SK-N-SH treated with all-trans-retinoic acid at 6 μM for 48 hours (cell line): Measurements from ENCODE around the gene CDX2.
"Not testable (repeated sequence)": the region's sequence is repeated elsewhere in the genome, so short reads cannot be mapped to it uniquely, and the experiment has no call there.

Source experiments
- ATAC-seq: fragments of 200-7000 bp; cut with Tn5 transposase; 3 replicates; pipeline ENCODE4 v1.9.1; 2020; ENCODE audit warnings: mild to moderate bottlenecking, moderate library complexity
- ARNTL ChIP-seq: fragments of 450-650 bp; formaldehyde crosslinking; IDR thresholded peaks from 2 replicates; pipeline ENCODE4 v1.5.0; 2020; ENCODE audit warnings: low read depth, mild to moderate bottlenecking, moderate library complexity, borderline replicate concordance
- BACH2 ChIP-seq: fragments of 250-450 bp; sonication (Bioruptor Pico); IDR thresholded peaks from 2 replicates; pipeline ENCODE4 v1.9.0; 2021; ENCODE audit warnings: mild to moderate bottlenecking, borderline replicate concordance
- CREB5 ChIP-seq: fragments of 250-450 bp; sonication (Bioruptor Pico); IDR thresholded peaks from 2 replicates; pipeline ENCODE4 v1.5.1; 2020; ENCODE audit warnings: low read depth, mild to moderate bottlenecking, moderate library complexity
- CSRNP3 ChIP-seq: fragments of 250-450 bp; sonication (Bioruptor Pico); IDR thresholded peaks from 2 replicates; pipeline ENCODE4 v1.5.1; 2021; ENCODE audit warnings: mild to moderate bottlenecking, moderate library complexity
- ESRRG ChIP-seq: fragments of 250-450 bp; sonication (Bioruptor Pico); IDR thresholded peaks from 2 replicates; pipeline ENCODE4 v1.6.1; 2021; ENCODE audit warnings: mild to moderate bottlenecking
- GLIS3 ChIP-seq: fragments of 250-450 bp; sonication (Bioruptor Pico); IDR thresholded peaks from 2 replicates; pipeline ENCODE4 v1.5.0; 2020; ENCODE audit warnings: mild to moderate bottlenecking, moderate library complexity
- ISL1 ChIP-seq: fragments of 250-450 bp; sonication (Bioruptor Pico); IDR thresholded peaks from 2 replicates; pipeline ENCODE4 v2.1.2; 2022; ENCODE audit warnings: mild to moderate bottlenecking, moderate library complexity
- OSR1 ChIP-seq: fragments of 250-450 bp; sonication (Bioruptor Pico); IDR thresholded peaks from 2 replicates; pipeline ENCODE4 v1.8.0; 2022; ENCODE audit warnings: moderate library complexity, mild to moderate bottlenecking, inconsistent platforms
- PPARA ChIP-seq: fragments of 250-450 bp; sonication (Bioruptor Pico); IDR thresholded peaks from 2 replicates; pipeline ENCODE4 v1.5.0; 2020; ENCODE audit warnings: mild to moderate bottlenecking, borderline replicate concordance
- RARB ChIP-seq: fragments of 250-450 bp; sonication (Bioruptor Pico); IDR thresholded peaks from 2 replicates; pipeline ENCODE4 v1.8.0; 2021; ENCODE audit warnings: mild to moderate bottlenecking, moderate library complexity
- TCF4 ChIP-seq: fragments of 250-450 bp; sonication (Bioruptor Pico); IDR thresholded peaks from 2 replicates; pipeline ENCODE4 v1.8.0; 2021; ENCODE audit warnings: mild to moderate bottlenecking, moderate library complexity, borderline replicate concordance
- TOX ChIP-seq: fragments of 250-450 bp; sonication (Bioruptor Pico); IDR thresholded peaks from 2 replicates; pipeline ENCODE4 v1.8.0; 2021; ENCODE audit warnings: mild to moderate bottlenecking, moderate library complexity, borderline replicate concordance
- ZC3H10 ChIP-seq: fragments of 250-450 bp; sonication (Bioruptor Pico); IDR thresholded peaks from 2 replicates; pipeline ENCODE4 v1.5.1; 2021; ENCODE audit warnings: mild to moderate bottlenecking, moderate library complexity
- ZFP3 ChIP-seq: fragments of 250-450 bp; sonication (Bioruptor Pico); IDR thresholded peaks from 2 replicates; pipeline ENCODE4 v1.5.0; 2020; ENCODE audit warnings: mild to moderate bottlenecking, moderate library complexity
- ZNF565 ChIP-seq: fragments of 450-650 bp; formaldehyde crosslinking; conservative IDR thresholded peaks from 2 replicates; pipeline ENCODE4 v1.5.0; 2020; ENCODE audit warnings: low read depth, mild to moderate bottlenecking, moderate library complexity
- ZNF70 ChIP-seq: fragments of 450-650 bp; formaldehyde crosslinking; IDR thresholded peaks from 2 replicates; pipeline ENCODE4 v1.5.0; 2020; ENCODE audit warnings: mild to moderate bottlenecking, moderate library complexity
- ZNF8 ChIP-seq: fragments of 450-650 bp; formaldehyde crosslinking; IDR thresholded peaks from 2 replicates; pipeline ENCODE4 v1.5.0; 2020; ENCODE audit warnings: mild to moderate bottlenecking, moderate library complexity
- TF ChIP-seq, protein P1 (sequence below): fragments of 250-450 bp; sonication (Bioruptor Pico); IDR thresholded peaks from 2 replicates; pipeline ENCODE4 v1.8.0; 2020; ENCODE audit warnings: mild to moderate bottlenecking, moderate library complexity, borderline replicate concordance
- TF ChIP-seq, protein P2 (sequence below): fragments of 250-450 bp; sonication (Bioruptor Pico); IDR thresholded peaks from 2 replicates; pipeline ENCODE4 v1.8.0; 2021; ENCODE audit warnings: low read depth, mild to moderate bottlenecking, moderate library complexity, borderline replicate concordance

The CDX2 gene

DNA sequence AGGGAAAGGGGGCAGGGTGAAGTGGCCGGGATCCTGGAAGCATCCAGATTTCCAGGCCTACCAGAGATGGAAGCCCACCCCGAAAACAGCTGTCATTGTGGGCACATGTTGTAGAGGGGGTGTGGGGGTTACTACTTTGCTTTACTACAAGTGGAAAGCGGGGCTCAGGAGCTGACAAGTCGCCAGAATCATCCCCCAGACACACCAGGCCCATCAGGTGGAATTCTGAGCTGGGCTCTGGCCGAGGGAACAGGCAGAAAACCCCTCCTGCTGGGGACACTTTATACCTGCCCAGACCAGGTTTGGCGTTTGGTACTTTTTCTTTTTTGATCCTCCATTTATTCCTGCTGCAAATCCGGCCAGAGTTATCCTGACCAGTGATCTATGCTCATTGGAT is 3.8 kb downstream of the CDX2 start (continued):
- TF ChIP-seq, protein P1, sequence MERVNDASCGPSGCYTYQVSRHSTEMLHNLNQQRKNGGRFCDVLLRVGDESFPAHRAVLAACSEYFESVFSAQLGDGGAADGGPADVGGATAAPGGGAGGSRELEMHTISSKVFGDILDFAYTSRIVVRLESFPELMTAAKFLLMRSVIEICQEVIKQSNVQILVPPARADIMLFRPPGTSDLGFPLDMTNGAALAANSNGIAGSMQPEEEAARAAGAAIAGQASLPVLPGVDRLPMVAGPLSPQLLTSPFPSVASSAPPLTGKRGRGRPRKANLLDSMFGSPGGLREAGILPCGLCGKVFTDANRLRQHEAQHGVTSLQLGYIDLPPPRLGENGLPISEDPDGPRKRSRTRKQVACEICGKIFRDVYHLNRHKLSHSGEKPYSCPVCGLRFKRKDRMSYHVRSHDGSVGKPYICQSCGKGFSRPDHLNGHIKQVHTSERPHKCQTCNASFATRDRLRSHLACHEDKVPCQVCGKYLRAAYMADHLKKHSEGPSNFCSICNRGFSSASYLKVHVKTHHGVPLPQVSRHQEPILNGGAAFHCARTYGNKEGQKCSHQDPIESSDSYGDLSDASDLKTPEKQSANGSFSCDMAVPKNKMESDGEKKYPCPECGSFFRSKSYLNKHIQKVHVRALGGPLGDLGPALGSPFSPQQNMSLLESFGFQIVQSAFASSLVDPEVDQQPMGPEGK (CRISPR knock-in tag): no peak
- no peak for TF ChIP-seq ISL1
- TF ChIP-seq, all 23 proteins: peak for 0

- TF ChIP-seq OSR1 (no peak), GLIS3 (CRISPR knock-in tag) (no peak), RARB (CRISPR knock-in tag) (no peak), BACH2 (CRISPR knock-in tag) (no peak), TOX (no peak), CREB5 (CRISPR knock-in tag) (no peak), TCF4 (CRISPR knock-in tag) (no peak), ZC3H10 (CRISPR knock-in tag) (no peak), CSRNP3 (CRISPR knock-in tag) (no peak), PPARA (no peak), ESRRG (CRISPR knock-in tag) (no peak), ARNTL (CRISPR knock-in tag) (no peak), ZNF565 (CRISPR knock-in tag) (no peak)
- TF ChIP-seq, protein P1 (CRISPR knock-in tag): no peak
- ATAC-seq: no peak
Observed at GRCh38 chr13:27964741-27965323, 4.3 kb downstream of the CDX2 start.

- ATAC-seq: not testable (repeated sequence)
Observed at GRCh38 chr13:27964206-27964605, 4.9 kb downstream of the CDX2 start.

DNA sequence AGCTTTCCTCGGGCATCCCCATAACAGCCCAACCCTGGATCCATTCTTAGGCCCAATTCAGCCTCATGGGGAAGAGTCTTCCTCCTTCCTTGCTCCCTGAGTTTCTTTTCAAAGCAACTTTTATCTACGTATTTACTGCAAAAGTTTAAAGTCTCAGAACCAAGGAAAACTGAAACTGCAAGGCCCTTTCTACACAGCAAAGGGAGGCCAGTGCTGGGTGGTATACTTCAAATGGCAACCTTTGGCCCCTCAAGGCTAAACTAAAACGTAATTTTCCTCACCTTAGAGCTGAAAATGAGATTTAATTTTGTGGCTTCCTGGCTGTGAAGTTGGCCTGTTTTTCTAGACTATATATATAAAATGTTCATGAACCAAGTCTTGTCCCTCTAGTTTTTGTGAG is 5.6 kb downstream of the CDX2 start:
- no peak for TF ChIP-seq ZFP3 (CRISPR knock-in tag)
- TF ChIP-seq PPARA: no peak
- TF ChIP-seq ZNF70 (CRISPR knock-in tag): no peak
- TF ChIP-seq ZNF8 (CRISPR knock-in tag): no peak
- TF ChIP-seq CREB5 (CRISPR knock-in tag): no peak
- TF ChIP-seq GLIS3 (CRISPR knock-in tag): no peak
- TF ChIP-seq, protein P2, sequence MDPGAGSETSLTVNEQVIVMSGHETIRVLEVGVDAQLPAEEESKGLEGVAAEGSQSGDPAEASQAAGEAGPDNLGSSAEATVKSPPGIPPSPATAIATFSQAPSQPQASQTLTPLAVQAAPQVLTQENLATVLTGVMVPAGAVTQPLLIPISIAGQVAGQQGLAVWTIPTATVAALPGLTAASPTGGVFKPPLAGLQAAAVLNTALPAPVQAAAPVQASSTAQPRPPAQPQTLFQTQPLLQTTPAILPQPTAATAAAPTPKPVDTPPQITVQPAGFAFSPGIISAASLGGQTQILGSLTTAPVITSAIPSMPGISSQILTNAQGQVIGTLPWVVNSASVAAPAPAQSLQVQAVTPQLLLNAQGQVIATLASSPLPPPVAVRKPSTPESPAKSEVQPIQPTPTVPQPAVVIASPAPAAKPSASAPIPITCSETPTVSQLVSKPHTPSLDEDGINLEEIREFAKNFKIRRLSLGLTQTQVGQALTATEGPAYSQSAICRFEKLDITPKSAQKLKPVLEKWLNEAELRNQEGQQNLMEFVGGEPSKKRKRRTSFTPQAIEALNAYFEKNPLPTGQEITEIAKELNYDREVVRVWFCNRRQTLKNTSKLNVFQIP (CRISPR knock-in tag): no peak

More for the DNA sequence above, 5.6 kb downstream of the CDX2 start:
- ATAC-seq: no peak
